Vagina (tissue), 2 donors: ENCODE measurements around the gene PRKG2. TPM values are rescaled to one million over a fixed set of nuclear protein-coding genes. Genes with fewer than 3 reads are reported as not detected.

ENCODE experiments used
- DNase-seq, 2 donors: peaks; one replicate each; pipeline ENCODE4 v3.0.0-alpha.2; 2017; ENCODE audit errors: extremely low spot score in 2 of 2
- H3K27ac ChIP-seq: fragments of 200-600 bp; sonication (generic); one replicate; pipeline ENCODE4 v1.5.1; 2019
- H3K27me3 ChIP-seq: fragments of 200-600 bp; sonication (generic); one replicate; pipeline ENCODE4 v1.5.1; 2019
- H3K36me3 ChIP-seq, 2 donors: fragments of 200-600 bp; sonication (generic); one replicate each; pipeline ENCODE4 v1.5.1; 2017 to 2019
- H3K4me1 ChIP-seq: fragments of 200-600 bp; sonication (generic); one replicate; pipeline ENCODE4 v1.5.1; 2019
- H3K4me3 ChIP-seq, 2 donors: fragments of 200-600 bp; sonication (generic); 1 replicate in 1 of 2; 2 replicates in 1 of 2; pipeline ENCODE4 v1.5.1; 2016 to 2019
- H3K9me3 ChIP-seq: fragments of 200-600 bp; sonication (generic); one replicate; pipeline ENCODE4 v1.5.1; 2019
- POLR2A ChIP-seq, 2 donors: fragments of 450-650 bp; IDR thresholded peaks; one replicate each; pipeline ENCODE4 v1.6.1; 2017; ENCODE audit warnings: antibody characterized with exemption in 2 of 2, mild to moderate bottlenecking in 2 of 2, moderate library complexity in 2 of 2
- POLR2AphosphoS5 ChIP-seq, 2 donors: sonication (generic); formaldehyde crosslinking; IDR thresholded peaks; one replicate each; pipeline ENCODE4 v1.9.0; 2017; ENCODE audit warnings: antibody characterized with exemption in 2 of 2, mild to moderate bottlenecking in 2 of 2, low read depth in 1 of 2; ENCODE audit not compliant: insufficient read depth in 1 of 2
- intact Hi-C: fragments of 100-400 bp; cut with DNase I; formaldehyde crosslinking; loops from one replicate; pipeline ENCODE4 v1.15.1; 2023
- total RNA-seq: library from RNA; depleted of rRNA; stranded (reverse); fragments of >200 nt; gene quantifications from one replicate; pipeline ENCODE4 v1.2.3, GENCODE V29; 2016
- TF ChIP-seq, protein P1 (sequence below), 3 experiments: fragments of 450-650 bp in 2 of 3; fragments of 200-600 bp in 1 of 3; sonication (generic) in 1 of 3; IDR thresholded peaks; one replicate each; pipeline ENCODE4 v1.5.1; 2017 to 2019; ENCODE audit warnings: antibody characterized with exemption in 3 of 3, mild to moderate bottlenecking in 2 of 3, moderate library complexity in 2 of 3

Gene PRKG2
- 0.49 TPM for total RNA-seq

- DNase-seq = no peak
- H3K4me1 ChIP-seq = no peaks in the 10 kb centered on the region
- H3K27me3 ChIP-seq = no peaks in the 10 kb centered on the region
- no peaks in the 10 kb centered on the region for H3K36me3 ChIP-seq
- peak within 1 kb of the TSS; percentile 29 to 54 for H3K4me3 ChIP-seq
- intact Hi-C loops = no loop called here
- H3K27ac ChIP-seq = no peak within 1 kb of the TSS
- TF ChIP-seq POLR2AphosphoS5 (IDR thresholded peaks at IDR 0.05; ENCODE audit: insufficient read depth in 1 of 2, low read depth in 1 of 2) (no peak), POLR2A (IDR thresholded peaks at IDR 0.05) (no peak)
- TF ChIP-seq, protein P1, sequence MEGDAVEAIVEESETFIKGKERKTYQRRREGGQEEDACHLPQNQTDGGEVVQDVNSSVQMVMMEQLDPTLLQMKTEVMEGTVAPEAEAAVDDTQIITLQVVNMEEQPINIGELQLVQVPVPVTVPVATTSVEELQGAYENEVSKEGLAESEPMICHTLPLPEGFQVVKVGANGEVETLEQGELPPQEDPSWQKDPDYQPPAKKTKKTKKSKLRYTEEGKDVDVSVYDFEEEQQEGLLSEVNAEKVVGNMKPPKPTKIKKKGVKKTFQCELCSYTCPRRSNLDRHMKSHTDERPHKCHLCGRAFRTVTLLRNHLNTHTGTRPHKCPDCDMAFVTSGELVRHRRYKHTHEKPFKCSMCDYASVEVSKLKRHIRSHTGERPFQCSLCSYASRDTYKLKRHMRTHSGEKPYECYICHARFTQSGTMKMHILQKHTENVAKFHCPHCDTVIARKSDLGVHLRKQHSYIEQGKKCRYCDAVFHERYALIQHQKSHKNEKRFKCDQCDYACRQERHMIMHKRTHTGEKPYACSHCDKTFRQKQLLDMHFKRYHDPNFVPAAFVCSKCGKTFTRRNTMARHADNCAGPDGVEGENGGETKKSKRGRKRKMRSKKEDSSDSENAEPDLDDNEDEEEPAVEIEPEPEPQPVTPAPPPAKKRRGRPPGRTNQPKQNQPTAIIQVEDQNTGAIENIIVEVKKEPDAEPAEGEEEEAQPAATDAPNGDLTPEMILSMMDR (IDR thresholded peaks at IDR 0.05) = no peak
- no peaks in the 10 kb centered on the region for H3K9me3 ChIP-seq
Measured at GRCh38 chr4:81214881-81215868, at the start of gene PRKG2. Gene PRKG2, minus strand, starts transcription at chr4:81215222. Its CDS starts 10,175 bp downstream, at chr4:81205047.

- DNase-seq = no peak
- Histone ChIP-seq H3K27ac (no peak overlapping the region), H3K27me3 (no peaks in the 10 kb centered on the region), H3K36me3 (no peaks in the 10 kb centered on the region), H3K9me3 (no peaks in the 10 kb centered on the region), H3K4me3 (no peak overlapping the region), H3K4me1 (no peaks in the 10 kb centered on the region)
- no peak for TF ChIP-seq POLR2AphosphoS5 (IDR thresholded peaks at IDR 0.05; ENCODE audit: insufficient read depth in 1 of 2, low read depth in 1 of 2)
- TF ChIP-seq, protein P1 (IDR thresholded peaks at IDR 0.05) = no peak
- TF ChIP-seq POLR2A (IDR thresholded peaks at IDR 0.05) = no peak
- intact Hi-C loops = no loop called here
Measured at GRCh38 chr4:81260443-81261101, 45.5 kb upstream of the PRKG2 start.

DNA sequence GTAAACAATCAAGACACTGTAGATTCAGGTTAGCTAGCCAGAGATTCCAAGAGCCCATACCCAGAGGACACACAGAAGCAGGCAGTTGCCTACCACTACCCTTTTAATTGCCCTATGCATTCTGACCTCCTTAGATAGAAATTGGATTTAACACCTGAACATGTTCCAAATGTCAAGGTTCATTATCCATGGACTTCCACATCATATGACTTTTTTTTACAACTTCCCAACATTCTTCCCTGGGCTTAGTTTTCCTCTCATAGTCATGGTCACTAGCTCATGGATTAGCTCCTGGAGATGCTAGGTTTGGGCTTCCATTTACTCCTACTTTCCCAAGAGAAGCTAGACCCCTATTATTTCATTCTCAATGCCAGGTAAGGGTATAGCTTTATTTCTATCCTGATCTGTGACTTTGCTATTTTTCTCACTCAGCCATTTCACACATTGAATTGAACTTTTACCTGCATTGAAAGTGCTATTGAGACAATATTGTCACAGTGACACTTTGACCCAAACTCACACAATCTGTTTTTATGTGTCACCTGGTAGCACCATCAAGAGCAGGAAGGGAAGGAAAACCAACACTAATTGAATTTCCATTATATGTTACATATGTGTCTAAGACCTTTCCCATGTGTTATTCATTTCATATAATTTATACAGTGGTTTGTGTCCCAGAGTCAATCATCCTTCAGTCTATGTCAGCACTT is 44.0 kb upstream of the PRKG2 start:
- H3K4me3 ChIP-seq = no peak overlapping the region
- intact Hi-C loops = no loop called here
- H3K27me3 ChIP-seq = no peaks in the 10 kb centered on the region
- H3K4me1 ChIP-seq = no peaks in the 10 kb centered on the region
- DNase-seq = no peak
- H3K36me3 ChIP-seq = no peaks in the 10 kb centered on the region
- no peaks in the 10 kb centered on the region for H3K9me3 ChIP-seq
- no peak overlapping the region for H3K27ac ChIP-seq
- TF ChIP-seq POLR2AphosphoS5 (IDR thresholded peaks at IDR 0.05; ENCODE audit: insufficient read depth in 1 of 2, low read depth in 1 of 2) = no peak
- TF ChIP-seq POLR2A (IDR thresholded peaks at IDR 0.05) = no peak
- TF ChIP-seq, protein P1 (IDR thresholded peaks at IDR 0.05) = no peak

DNA sequence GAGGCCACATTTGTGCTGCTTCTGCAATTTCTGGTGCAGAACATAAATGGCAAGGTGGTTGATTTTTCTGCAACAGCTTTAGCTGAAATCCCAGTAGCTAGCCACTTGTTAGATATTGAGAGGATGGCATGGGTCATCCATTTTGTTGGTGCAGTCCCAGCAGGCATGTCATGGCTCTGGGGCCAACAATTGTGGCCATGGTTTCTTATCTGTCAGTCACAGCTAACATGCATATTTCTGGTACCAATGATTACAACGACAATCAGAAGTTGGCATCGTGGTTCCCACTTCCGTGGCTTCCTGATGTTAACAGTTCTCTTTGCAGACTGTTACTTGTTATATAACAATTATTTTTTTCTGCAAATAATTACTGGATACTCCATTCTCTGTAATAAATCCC is 42.8 kb upstream of the PRKG2 start:
- TF ChIP-seq, protein P1 (IDR thresholded peaks at IDR 0.05) = no peak
- no peak for TF ChIP-seq POLR2AphosphoS5 (IDR thresholded peaks at IDR 0.05; ENCODE audit: insufficient read depth in 1 of 2, low read depth in 1 of 2)
- H3K27me3 ChIP-seq = no peaks in the 10 kb centered on the region
- intact Hi-C loops = no loop called here
- no peak for DNase-seq
- H3K4me3 ChIP-seq = no peak overlapping the region
- no peaks in the 10 kb centered on the region for H3K9me3 ChIP-seq
- H3K36me3 ChIP-seq = no peaks in the 10 kb centered on the region
- H3K4me1 ChIP-seq = no peaks in the 10 kb centered on the region
- no peak overlapping the region for H3K27ac ChIP-seq
